ENCODE results near the gene KMT5C.
"Not testable (repeated sequence)": the region's sequence is repeated elsewhere in the genome, so short reads cannot be mapped to it uniquely, and the experiment has no call there.

GRCh38 chr19:55328774-55329318 is 10.8 kb upstream of the KMT5C start:
- TF ChIP-seq POLR2AphosphoS5, POLR2A (IDR thresholded peaks at IDR 0.05; ENCODE audit: low read depth, low read length): not testable (repeated sequence)
